A549 (cell line): ENCODE results near the gene RET. TPM values are rescaled to one million over a fixed set of nuclear protein-coding genes. Genes with fewer than 3 reads are reported as not detected.

ENCODE experiments used
- ATAC-seq, 2 experiments: fragments of 200-7000 bp in 1 of 2; fragments of >200 bp in 1 of 2; cut with Nextera tagmentation in 1 of 2; cut with Tn5 transposase in 1 of 2; 3 replicates each; pipeline versions ENCODE4 v1.8.0 to v1.9.1; 2018 to 2020; ENCODE audit warnings: mild to moderate bottlenecking in 1 of 2, moderate library complexity in 1 of 2
- CTCF ChIA-PET: fragments of 300-600 bp; sonication (Branson Sonifier 250); formaldehyde crosslinking; extraction: SDS; loops from one replicate; lab custom pipeline; 2021; ENCODE audit warnings: antibody characterized with exemption, inconsistent platforms; lab: Yijun Ruan, JAX
- POLR2A ChIA-PET: fragments of 350-600 bp; formaldehyde crosslinking; extraction: SDS; loops from one replicate; lab custom pipeline; 2021; ENCODE audit warnings: antibody characterized with exemption, inconsistent platforms; lab: Yijun Ruan, JAX
- DNase-seq, 2 experiments: peaks; one replicate each; pipeline versions ENCODE4 v3.0.0 to v3.0.0-alpha.2; 2011 to 2016; ENCODE audit warnings: low read depth in 1 of 2, low spot score in 1 of 2
- FAIRE-seq: peaks from 2 replicates; lab custom pipeline; 2011; peaks lifted over from hg19 to GRCh38; lab: Jason Lieb, UNC
- H3K27ac ChIP-seq, 2 experiments: fragments of >200 bp; sonication (Bioruptor Twin); formaldehyde crosslinking; 3 replicates each; pipeline ENCODE4 v1.5.1; 2016 to 2017
- H3K4me1 ChIP-seq: fragments of >200 bp; sonication (Bioruptor Twin); formaldehyde crosslinking; 3 replicates; pipeline ENCODE4 v1.6.1; 2016
- H3K4me2 ChIP-seq: fragments of >200 bp; sonication (Bioruptor Twin); formaldehyde crosslinking; 3 replicates; pipeline ENCODE4 v1.6.1; 2016
- H3K4me3 ChIP-seq: fragments of >200 bp; sonication (Bioruptor Twin); formaldehyde crosslinking; 3 replicates; pipeline ENCODE4 v1.5.1; 2016
- H3K9me3 ChIP-seq: fragments of >200 bp; sonication (Bioruptor Twin); formaldehyde crosslinking; 3 replicates; pipeline ENCODE4 v1.6.1; 2016
- BHLHE40 ChIP-seq: IDR thresholded peaks from 2 replicates; pipeline ENCODE4 v1.6.1; 2012; ENCODE audit warnings: low read depth, low read length, inconsistent platforms
- CBX8 ChIP-seq: fragments of 200-600 bp; sonication (generic); IDR thresholded peaks from 2 replicates; pipeline ENCODE4 v1.6.1; 2016
- CEBPB ChIP-seq, 2 experiments: fragments of >200 bp in 1 of 2; sonication (Bioruptor Twin) in 1 of 2; formaldehyde crosslinking in 1 of 2; IDR thresholded peaks; 2 replicates each; pipeline ENCODE4 v1.6.1; 2012 to 2016
- EHF ChIP-seq: fragments of 250-450 bp; sonication (Bioruptor Pico); IDR thresholded peaks from 2 replicates; pipeline ENCODE4 v1.5.0; 2020; ENCODE audit warnings: mild to moderate bottlenecking
- EP300 ChIP-seq, 2 experiments: fragments of >200 bp; sonication (Bioruptor Twin); formaldehyde crosslinking; IDR thresholded peaks; 2 replicates in 1 of 2; 3 replicates in 1 of 2; pipeline ENCODE4 v1.6.1; 2016 to 2017
- ESRRA ChIP-seq: fragments of 150-350 bp; IDR thresholded peaks from 2 replicates; pipeline ENCODE4 v1.6.1; 2014; ENCODE audit warnings: mild to moderate bottlenecking, low read length, borderline replicate concordance
- FOSB ChIP-seq: fragments of 250-450 bp; sonication (Bioruptor Pico); IDR thresholded peaks from 2 replicates; pipeline ENCODE4 v1.5.0; 2020; ENCODE audit warnings: mild to moderate bottlenecking, moderate library complexity
- HDAC2 ChIP-seq: fragments of 200-600 bp; sonication (generic); IDR thresholded peaks from 2 replicates; pipeline ENCODE4 v1.6.1; 2016
- HOXB5 ChIP-seq: fragments of 250-450 bp; sonication (Bioruptor Pico); IDR thresholded peaks from 2 replicates; pipeline ENCODE4 v1.5.0; 2020; ENCODE audit warnings: mild to moderate bottlenecking, moderate library complexity
- JUNB ChIP-seq: fragments of >200 bp; sonication (Bioruptor Twin); formaldehyde crosslinking; IDR thresholded peaks from 2 replicates; pipeline ENCODE4 v1.6.1; 2016
- MAFK ChIP-seq: fragments of 450-650 bp; IDR thresholded peaks from 2 replicates; pipeline ENCODE4 v1.6.1; 2014; ENCODE audit not compliant: partially characterized antibody
- MAZ ChIP-seq: fragments of 150-350 bp; IDR thresholded peaks from 2 replicates; pipeline ENCODE4 v1.6.1; 2014; ENCODE audit warnings: antibody characterized with exemption, low read depth, low read length, borderline replicate concordance
- NFE2L2 ChIP-seq: fragments of 150-350 bp; conservative IDR thresholded peaks from 2 replicates; pipeline ENCODE4 v1.6.1; 2014; ENCODE audit warnings: low read length
- NR3C1 ChIP-seq: fragments of >200 bp; sonication (Bioruptor Twin); formaldehyde crosslinking; IDR thresholded peaks from 3 replicates; pipeline ENCODE4 v1.6.1; 2017
- RFX5 ChIP-seq: fragments of 450-650 bp; IDR thresholded peaks from 2 replicates; pipeline ENCODE4 v1.7.1; 2014; ENCODE audit warnings: antibody characterized with exemption, mild to moderate bottlenecking, moderate library complexity
- SREBF2 ChIP-seq: fragments of 450-650 bp; IDR thresholded peaks from 2 replicates; pipeline ENCODE4 v1.6.1; 2014; ENCODE audit warnings: mild to moderate bottlenecking, moderate library complexity
- TFCP2L1 ChIP-seq: fragments of 250-450 bp; sonication (Bioruptor Pico); IDR thresholded peaks from 2 replicates; pipeline ENCODE4 v1.5.0; 2021; ENCODE audit warnings: mild to moderate bottlenecking
- ZC3H11A ChIP-seq: fragments of 450-650 bp; IDR thresholded peaks from 2 replicates; pipeline ENCODE4 v1.6.1; 2014; ENCODE audit warnings: antibody characterized with exemption, mild to moderate bottlenecking
- ZNF302 ChIP-seq: fragments of 250-450 bp; sonication (Bioruptor Pico); IDR thresholded peaks from 2 replicates; pipeline ENCODE4 v1.9.0; 2021; ENCODE audit warnings: inconsistent platforms, mild to moderate bottlenecking, moderate library complexity
- ZSCAN20 ChIP-seq: fragments of 250-450 bp; sonication (Bioruptor Pico); IDR thresholded peaks from 2 replicates; pipeline ENCODE4 v1.8.0; 2022; ENCODE audit warnings: mild to moderate bottlenecking, moderate library complexity
- WGBS: methylation state at CpG from one replicate; pipeline ENCODE4 v1.1.6; 2017; ENCODE audit errors: missing lambda C conversion rate; 5-methylcytosine and 5-hydroxymethylcytosine counted together
- polyA plus RNA-seq, 4 experiments: library from polyadenylated mRNA; depleted of rRNA in 3 of 4; stranded (reverse); fragments of >200 nt; fragmentation: RNase III in 1 of 4; extraction: RNeasy Plus Mini Kit Qiagen cat#74134 plus additional on column Dnase treatment in 1 of 4; gene quantifications; 2 replicates in 3 of 4; 3 replicates in 1 of 4; pipeline ENCODE4 v1.2.3, GENCODE V29; 2011 to 2017
- TF ChIP-seq, protein P1 (sequence below): fragments of 450-650 bp; IDR thresholded peaks from 2 replicates; pipeline ENCODE4 v1.6.1; 2014; ENCODE audit warnings: antibody characterized with exemption
- TF ChIP-seq, protein P2 (sequence below): IDR thresholded peaks from 2 replicates; pipeline ENCODE4 v1.6.1; 2012; ENCODE audit warnings: low read depth, borderline replicate concordance
- TF ChIP-seq, protein P3 (sequence below): fragments of >200 bp; sonication (Bioruptor Twin); formaldehyde crosslinking; IDR thresholded peaks from 2 replicates; pipeline ENCODE4 v1.6.1; 2016
- TF ChIP-seq, protein P4 (sequence below): fragments of 250-450 bp; sonication (Bioruptor Pico); IDR thresholded peaks from 2 replicates; pipeline ENCODE4 v1.5.0; 2020; ENCODE audit warnings: low read depth, mild to moderate bottlenecking, moderate library complexity
- TF ChIP-seq, protein P5 (sequence below): fragments of 250-450 bp; sonication (Bioruptor Pico); IDR thresholded peaks from 2 replicates; pipeline ENCODE4 v1.5.0; 2021; ENCODE audit warnings: mild to moderate bottlenecking, moderate library complexity, borderline replicate concordance

RET gene
- polyA plus RNA-seq, 2 of the 4 experiments (the other 2 are of a cell fraction) = 0.08 to 0.41 TPM

DNA sequence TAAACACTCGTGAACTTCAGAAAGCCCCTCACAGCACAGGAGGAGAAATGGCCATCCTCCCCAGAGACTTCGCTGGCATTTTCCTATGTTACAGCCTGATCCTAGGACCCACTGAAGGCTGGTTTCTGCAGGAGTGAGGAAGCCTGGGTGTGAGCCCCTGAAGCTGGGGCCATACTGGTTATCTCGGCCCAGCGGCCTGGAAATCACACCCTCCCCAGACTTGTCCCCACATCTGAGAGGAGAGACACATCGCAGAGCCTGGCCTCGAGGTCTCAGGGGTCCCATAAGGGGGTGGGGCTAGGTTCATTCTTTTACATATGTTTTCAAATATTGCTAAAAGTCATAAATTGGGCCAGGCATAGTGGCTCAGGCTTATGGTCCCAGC, 17.5 kb upstream of the RET start:
- Histone ChIP-seq H3K4me2 (no peak overlapping the region), H3K4me1 (no peaks in the 10 kb centered on the region), H3K4me3 (no peak overlapping the region), H3K9me3 (no peaks in the 10 kb centered on the region), H3K27ac (no peak overlapping the region)
- ATAC-seq (no peak), DNase-seq (no peak), FAIRE-seq (no peak)
- 10% methylated on average over 6 of the region's 6 CpGs for WGBS
- TF ChIP-seq, protein P1, sequence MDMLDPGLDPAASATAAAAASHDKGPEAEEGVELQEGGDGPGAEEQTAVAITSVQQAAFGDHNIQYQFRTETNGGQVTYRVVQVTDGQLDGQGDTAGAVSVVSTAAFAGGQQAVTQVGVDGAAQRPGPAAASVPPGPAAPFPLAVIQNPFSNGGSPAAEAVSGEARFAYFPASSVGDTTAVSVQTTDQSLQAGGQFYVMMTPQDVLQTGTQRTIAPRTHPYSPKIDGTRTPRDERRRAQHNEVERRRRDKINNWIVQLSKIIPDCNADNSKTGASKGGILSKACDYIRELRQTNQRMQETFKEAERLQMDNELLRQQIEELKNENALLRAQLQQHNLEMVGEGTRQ = no peak
- TF ChIP-seq, protein P2, sequence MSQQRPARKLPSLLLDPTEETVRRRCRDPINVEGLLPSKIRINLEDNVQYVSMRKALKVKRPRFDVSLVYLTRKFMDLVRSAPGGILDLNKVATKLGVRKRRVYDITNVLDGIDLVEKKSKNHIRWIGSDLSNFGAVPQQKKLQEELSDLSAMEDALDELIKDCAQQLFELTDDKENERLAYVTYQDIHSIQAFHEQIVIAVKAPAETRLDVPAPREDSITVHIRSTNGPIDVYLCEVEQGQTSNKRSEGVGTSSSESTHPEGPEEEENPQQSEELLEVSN = no peak
- TF ChIP-seq CEBPB (IDR thresholded peaks at IDR 0.05) (no peak), HDAC2 (no peak), EHF (CRISPR knock-in tag) (no peak), MAZ (no peak), EP300 (IDR thresholded peaks at IDR 0.05) (no peak), HOXB5 (no peak), MAFK (no peak), SREBF2 (no peak), FOSB (CRISPR knock-in tag) (no peak), ESRRA (no peak), ZSCAN20 (CRISPR knock-in tag) (no peak), CBX8 (no peak), ZNF302 (CRISPR knock-in tag) (no peak), NFE2L2 (no peak), JUNB (no peak)
- TF ChIP-seq, protein P3, sequence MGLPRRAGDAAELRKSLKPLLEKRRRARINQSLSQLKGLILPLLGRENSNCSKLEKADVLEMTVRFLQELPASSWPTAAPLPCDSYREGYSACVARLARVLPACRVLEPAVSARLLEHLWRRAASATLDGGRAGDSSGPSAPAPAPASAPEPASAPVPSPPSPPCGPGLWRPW = no peak
- ChIA-PET POLR2A (no interaction called here), CTCF (no interaction called here)

DNA sequence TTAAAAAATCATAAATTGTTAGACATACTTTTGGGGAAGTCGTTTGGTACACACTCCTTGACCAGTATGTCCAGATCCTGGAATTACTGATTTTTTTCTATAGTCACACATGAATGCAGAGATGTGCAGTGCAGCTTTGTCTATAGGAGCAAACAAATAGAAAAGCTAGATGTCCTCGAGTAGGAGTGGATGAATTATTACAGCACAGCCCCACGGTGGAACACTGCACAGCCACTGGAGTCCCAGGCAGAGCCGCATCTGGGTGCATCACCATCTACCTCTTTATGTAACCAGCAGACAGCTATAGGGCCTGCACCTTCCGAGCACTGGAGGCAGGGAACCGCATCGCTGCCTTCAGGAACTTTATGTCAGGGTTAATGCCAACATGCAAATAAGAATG, 17.0 kb upstream of the RET start:
- POLR2A ChIA-PET = no interaction called here
- ATAC-seq = no peak
- TF ChIP-seq, protein P4, sequence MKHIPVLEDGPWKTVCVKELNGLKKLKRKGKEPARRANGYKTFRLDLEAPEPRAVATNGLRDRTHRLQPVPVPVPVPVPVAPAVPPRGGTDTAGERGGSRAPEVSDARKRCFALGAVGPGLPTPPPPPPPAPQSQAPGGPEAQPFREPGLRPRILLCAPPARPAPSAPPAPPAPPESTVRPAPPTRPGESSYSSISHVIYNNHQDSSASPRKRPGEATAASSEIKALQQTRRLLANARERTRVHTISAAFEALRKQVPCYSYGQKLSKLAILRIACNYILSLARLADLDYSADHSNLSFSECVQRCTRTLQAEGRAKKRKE = no peak
- TF ChIP-seq ZC3H11A (no peak), BHLHE40 (no peak), TFCP2L1 (CRISPR knock-in tag) (no peak), MAZ (no peak), MAFK (no peak), NR3C1 (no peak), RFX5 (no peak)
- TF ChIP-seq, protein P5, sequence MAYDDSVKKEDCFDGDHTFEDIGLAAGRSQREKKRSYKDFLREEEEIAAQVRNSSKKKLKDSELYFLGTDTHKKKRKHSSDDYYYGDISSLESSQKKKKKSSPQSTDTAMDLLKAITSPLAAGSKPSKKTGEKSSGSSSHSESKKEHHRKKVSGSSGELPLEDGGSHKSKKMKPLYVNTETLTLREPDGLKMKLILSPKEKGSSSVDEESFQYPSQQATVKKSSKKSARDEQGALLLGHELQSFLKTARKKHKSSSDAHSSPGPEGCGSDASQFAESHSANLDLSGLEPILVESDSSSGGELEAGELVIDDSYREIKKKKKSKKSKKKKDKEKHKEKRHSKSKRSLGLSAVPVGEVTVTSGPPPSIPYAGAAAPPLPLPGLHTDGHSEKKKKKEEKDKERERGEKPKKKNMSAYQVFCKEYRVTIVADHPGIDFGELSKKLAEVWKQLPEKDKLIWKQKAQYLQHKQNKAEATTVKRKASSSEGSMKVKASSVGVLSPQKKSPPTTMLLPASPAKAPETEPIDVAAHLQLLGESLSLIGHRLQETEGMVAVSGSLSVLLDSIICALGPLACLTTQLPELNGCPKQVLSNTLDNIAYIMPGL (CRISPR knock-in tag) = no peak
- TF ChIP-seq, protein P3 = no peak
- TF ChIP-seq, all 56 proteins: peak for 0
- DNase-seq (no peak), FAIRE-seq (no peak)
- Histone ChIP-seq H3K9me3 (no peaks in the 10 kb centered on the region), H3K4me3 (no peak overlapping the region), H3K4me2 (no peak overlapping the region), H3K27ac (no peak overlapping the region), H3K4me1 (no peaks in the 10 kb centered on the region)
- WGBS = 49% methylated on average over 7 of the region's 7 CpGs
- CTCF ChIA-PET = no interaction called here
